Measurements from ENCODE around the gene ITIH5.

ITIH5 gene

DNA sequence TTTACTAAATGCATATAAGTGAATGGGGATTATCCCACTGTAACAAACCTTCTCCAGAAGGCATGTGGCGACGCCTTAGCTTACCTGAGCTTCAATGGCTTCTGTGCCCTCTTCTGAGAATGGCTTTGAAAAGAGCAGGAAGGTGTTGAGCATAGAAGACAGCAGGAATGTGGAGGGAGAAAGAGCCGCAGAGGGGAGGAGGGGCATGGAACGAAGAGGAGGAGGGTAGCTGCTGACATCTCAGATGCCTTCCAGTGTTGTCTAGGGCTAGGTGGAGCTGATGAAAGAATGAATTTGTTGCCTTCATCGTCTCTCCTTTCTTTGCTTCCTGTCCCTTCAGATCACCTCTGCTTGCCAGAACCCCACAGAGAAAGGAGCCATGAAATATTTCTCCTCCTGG lies 86.2 kb downstream of the ITIH5 start:
- no peak for DNase-seq

DNA sequence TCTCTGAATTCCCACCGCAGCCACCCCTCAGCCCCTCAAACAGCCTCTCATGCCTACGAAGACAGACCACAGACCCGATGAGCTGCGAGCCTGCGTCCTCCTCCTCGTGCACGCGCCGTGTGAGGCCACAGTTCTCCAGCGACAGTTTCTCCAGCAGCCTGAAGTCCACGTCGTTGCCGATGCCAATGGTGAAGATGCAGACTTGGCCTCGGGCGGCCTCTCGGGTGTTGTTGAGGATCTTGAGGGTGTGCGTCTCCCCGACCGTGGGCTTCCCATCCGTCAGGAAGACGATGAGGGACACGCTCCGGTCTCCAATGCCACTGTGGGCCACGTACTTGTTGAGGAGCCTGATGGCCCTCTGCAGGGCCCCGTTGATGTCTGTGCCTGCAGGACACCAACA lies 87.1 kb downstream of the ITIH5 start:
- no peak for DNase-seq

DNA sequence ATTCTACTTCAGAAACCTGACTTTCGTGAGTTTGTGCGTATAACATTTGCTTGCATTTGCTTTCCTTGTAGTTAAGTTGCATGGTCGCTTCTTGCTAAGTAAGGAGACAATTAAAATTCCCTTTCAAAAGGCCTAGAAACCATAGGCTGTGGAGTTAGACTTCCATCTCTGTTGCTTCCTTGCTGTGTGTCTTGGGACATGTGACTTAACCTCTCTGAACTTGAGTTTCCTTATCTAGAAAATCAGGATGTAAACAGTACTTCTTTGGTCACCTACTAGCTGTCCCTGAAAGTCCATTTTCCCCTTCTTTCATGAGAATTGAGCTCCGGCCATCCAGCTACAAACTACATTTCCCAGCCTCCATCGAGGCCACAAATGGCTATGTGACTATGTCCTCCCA lies 89.2 kb downstream of the ITIH5 start:
- DNase-seq = no peak

DNA sequence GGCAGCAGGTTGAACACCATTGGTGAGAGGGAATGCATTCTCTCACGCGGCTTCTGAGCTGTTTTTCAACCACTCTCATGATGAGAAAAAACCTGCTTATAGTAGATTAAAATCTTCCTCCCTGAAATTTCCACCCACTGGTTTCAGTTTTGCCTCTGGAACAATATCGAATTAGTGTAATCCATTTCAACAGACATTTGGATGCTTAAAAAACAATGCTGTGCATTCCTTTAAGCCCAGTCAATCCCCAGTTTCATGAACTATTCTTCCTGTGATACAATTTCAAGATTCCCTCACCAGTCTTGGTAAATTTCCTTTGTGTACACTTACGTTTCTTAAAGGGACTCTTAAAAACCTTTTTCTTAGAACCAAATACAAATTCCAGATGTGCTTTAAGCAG lies 89.6 kb downstream of the ITIH5 start:
- DNase-seq = no peak

DNA sequence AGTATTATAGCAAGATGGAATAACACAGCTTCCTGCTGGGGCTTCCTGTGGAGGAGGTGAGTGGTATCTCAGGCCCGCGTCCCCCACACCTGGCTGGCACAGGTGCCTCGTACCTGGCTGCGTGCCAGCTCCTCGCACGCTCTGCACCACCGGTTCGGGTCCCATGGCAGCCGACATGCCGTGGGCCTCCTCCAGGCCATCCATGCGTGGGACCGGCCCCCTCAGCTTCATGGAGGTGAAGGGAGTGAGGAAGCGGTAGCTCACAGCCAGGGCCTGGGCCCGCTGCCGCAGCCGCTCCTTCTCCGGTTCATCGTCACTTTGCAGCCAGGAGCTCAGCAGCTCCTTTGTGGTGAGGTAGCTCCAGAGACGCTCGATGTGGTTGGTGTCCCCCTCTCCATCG lies 90.4 kb downstream of the ITIH5 start:
- no peak for DNase-seq

DNA sequence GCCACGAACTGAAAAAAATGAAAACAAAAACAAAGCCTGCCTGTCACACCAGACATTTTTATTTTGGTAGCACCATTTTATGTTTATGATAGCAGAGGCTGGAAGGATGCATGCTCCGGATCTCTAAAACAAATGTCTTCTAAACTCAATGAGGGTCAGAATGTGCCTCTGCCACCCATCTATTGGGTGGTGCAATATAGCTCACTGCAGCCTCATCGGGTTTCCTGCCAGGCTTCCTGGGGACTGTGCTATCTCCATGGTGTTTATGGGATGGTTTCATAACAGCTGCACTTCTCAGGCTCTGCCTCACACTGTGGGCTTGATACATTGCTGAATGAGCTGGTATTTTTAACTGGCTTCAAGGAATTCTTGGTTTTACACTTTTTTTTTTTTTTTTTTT lies 94.4 kb downstream of the ITIH5 start:
- DNase-seq = no peak

DNA sequence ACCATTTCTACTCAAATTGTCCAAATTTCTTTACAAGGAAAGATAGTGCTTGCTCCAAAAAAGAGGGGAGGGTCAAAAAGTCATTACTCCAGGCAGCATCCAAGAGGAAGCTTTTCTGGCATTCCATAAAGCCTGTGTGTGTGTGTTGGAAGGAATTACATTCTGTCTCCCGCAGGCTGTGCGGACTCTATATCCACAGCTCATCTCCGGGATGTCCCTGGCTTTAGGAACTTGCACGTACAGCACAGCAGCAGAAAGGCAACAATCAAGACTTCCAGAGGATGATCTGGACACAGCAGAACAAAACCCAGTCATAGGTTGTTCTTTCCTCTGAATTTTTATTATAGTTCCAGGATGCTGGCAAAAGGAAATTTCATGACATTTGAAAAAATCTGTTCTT lies 94.8 kb downstream of the ITIH5 start:
- no peak for DNase-seq

DNA sequence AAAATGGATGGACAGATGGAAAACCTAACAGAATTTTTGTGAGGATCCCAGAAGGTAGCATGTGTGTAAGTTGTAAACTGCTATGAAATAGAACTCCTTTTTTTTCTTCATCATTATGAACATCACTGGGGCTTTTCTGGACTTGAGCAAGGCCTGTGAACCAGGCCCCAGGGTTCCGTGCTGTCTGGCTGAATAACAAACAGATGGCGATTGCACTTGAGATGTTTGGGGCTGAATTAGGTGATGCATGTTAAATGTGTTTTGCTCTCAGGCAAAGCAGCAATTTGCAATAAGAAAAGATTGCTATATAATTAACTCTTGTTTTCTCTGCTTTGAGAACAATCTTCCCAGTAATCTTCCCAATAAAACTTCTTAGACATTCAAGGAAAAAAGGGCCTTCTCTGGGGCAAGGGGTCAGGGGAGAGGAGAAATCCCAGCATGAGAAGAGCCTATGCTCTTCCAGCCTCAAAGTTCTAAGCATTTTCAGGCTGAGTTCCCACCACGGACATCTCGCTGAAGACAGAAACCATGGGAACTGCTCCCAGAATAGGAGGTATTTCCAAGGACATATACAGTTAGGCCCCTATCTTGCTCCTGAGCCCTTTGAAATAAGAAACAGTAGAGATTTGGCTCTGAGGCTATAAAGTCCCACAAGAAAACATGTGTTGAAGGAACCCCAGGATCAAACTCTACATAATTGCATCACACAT lies 98.7 kb downstream of the ITIH5 start:
- no peak for DNase-seq

DNA sequence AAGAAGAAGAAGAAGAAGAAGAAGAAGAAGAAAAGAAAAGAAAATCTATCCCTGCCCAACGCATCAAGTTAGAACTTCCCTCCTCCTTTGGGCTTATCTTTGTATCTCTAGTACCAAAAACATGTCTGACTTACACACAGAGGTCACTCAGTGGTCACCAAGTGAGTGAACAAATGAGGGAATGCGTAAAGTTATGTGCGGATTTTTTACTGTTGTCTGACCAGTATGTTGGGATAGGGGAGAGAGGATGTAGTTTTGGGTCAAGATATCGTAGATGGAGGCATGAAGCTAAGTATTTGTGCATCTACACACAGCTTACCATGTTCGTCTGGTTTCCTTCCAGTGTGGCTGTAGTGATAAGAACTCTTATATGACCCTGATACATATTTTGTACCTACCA lies 99.9 kb downstream of the ITIH5 start:
- DNase-seq = no peak

DNA sequence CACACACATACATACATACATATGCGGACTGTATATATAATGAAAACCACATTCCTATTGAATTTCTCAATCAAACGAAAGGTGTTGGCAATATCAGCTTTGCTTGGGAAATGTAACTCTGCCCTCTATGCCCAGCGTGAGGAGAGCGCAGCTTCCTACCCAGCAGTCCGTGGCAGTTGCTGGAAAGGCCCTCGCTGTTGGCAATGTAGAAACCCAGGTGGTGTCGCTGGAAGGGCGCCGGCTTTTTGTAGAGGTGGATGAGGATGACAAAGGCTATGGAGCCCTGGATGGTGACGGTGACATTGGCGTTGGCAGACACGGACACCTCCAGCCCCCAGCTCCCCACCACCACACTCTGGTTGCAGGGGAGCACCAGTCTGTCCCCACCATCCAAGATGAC lies 100.9 kb downstream of the ITIH5 start:
- DNase-seq = no peak

DNA sequence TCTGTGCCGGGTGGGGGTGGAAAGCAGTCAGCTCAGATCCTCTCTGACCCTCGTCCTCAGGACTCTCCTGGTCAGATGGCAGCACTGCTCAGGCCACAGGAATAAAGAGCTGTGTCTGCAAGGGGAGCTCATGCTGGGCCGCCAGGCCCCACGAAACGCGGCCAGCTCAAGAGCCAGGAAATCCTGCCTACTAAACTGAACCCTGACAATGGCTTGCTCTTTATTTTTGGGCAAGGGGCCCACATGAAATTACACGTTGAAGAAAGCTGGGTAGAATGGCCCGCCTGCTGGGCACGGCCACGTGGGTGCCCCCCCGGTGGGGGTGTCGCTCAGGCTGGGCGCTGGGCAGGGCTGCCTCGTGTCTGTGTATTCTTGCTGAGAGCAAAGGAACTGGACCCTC lies 103.0 kb downstream of the ITIH5 start:
- DNase-seq = no peak

DNA sequence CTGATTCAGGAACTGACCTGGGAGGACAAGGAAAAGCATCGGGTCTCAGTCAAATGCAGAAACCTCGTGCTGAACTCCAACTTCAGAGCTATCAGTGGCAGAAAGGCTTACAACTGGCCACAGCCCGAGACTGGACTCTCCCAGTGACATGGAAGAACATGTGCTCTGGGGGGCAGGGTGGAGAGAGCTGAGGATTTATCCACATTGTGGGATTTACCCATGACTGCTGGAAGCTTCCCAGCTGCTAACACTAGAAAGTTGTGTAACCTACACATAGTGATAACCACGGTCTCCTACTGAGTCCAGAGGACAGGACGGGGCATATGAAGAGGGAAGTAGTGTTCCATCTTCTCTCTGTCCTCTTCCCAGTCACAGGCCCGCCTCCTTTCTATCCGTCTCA lies 103.4 kb downstream of the ITIH5 start:
- no peak for DNase-seq

DNA sequence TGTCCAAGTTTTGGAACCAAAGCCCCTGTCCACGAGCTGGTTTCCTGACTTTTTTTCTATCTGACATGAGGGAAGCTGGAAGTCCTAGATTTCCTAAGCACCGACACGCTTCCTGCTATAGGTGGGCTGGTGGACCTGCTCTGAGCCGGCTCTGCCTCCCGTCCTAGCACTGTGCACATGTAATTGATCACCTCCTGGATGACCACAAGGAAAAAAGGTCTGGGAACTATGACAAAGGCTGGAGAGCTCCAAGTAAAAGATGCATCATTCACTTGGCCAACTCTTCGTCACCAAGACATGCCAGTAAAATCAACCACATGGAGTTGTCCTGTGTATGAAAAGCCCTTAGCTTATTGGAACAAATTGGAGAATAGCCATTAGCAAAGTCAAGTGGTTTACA lies 104.8 kb downstream of the ITIH5 start:
- no peak for DNase-seq

DNA sequence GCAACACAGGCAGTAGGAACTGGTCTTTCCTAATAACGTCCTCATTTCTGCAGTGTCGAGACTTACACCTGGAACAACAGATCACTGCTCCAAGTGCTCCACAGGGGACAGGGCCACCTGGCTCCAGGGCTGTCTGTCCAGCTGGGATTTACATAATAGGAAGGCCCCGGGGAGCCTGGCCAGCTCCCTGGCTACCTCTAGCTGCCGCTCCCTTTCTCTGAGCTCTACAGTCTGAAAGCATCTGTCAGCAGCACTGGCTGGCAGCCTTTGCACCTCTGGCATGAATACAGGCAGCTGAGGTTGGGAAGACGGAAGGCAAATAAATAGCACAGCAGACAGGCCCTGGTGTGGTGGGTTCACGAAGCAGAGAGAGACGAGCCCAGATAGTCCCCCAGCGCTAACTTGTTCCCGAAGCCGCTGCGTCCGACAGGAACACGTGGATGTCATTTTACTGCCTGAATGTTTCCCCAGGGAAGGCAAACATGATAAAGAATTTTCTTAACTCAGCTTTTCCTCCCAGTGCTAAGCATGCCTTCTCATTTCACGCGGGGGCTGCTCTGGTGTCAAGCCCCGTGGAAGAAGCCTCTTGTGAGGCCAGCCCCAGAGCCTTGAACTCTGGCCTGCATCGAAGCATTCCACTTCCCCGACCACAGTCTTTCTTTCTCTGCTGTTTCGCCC lies 105.4 kb downstream of the ITIH5 start:
- DNase-seq = no peak

DNA sequence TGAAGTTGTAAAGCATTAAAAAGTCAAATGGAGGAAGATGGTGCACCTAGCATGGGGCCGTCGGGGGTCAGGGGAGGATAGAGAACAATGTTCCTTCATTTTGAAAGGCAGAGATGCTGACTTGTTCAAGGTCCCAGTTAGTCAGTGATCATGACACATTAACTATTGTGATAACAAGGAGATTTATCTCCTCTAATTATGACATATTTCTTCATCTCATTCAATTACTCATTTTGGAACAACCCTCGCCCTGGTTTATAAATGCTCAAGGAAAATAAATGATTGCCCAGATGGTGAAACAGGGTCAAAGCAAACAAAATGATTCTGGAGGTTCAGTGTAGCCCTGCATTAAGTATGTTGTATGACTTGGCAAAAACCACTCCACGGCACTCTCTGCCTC lies 106.2 kb downstream of the ITIH5 start:
- DNase-seq = no peak

DNA sequence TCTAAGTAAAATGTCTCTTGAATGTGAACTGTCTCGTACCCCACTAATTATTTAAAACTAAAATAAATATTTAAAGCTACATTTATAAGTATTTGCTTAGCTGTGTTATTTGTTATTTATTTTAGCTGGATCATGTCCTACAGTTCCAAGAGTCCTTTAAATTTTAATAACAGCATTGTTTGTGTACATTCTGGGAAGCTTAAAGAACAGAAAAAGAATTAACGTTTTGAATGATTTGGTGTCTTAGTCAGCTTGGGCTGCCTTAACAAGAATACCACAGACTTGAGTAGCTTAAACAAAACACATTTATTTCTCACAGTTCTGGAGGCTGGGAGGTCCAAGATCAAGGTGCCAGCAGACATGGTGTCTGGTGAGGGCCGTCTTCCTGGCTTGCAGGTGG lies 107.4 kb downstream of the ITIH5 start:
- DNase-seq = no peak

DNA sequence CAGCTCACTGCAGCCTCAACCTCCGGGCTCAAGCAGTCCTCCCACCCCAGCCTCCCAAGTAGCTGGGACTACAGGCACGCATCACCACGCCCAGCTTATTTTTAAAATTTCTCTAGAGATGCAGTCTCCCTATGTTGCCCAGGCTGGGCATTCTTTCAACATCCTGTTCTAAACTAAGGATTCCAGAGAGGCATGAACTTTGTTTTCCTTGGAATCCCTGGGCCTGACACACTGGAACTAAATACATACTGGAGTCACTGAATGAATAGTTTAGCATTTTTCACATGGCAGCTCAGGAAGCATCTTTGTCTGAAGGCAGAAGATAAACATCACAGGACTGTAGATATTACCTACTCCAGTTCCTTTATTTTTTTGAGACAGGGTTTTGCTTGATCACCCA lies 108.7 kb downstream of the ITIH5 start:
- no peak for DNase-seq

DNA sequence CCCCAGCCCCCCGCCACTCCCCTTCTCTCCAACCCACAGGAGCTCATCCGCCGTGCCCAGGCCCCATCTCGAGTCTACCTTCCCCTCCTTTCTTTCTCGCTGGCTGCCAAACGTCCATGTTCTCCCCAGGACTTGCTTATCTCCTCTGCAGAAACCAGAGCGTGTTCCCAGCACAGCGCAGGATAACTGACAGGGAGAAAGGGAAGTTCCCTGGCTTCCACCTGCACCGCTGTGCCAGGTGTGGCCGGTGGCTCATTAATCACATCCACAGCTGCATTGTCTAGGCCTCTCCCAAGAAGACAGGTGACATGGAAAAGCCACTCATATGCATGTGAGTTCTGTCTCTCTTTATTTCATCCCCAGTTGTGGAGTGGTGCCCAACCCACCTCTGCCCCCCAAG lies 113.2 kb downstream of the ITIH5 start:
- DNase-seq = no peak

DNA sequence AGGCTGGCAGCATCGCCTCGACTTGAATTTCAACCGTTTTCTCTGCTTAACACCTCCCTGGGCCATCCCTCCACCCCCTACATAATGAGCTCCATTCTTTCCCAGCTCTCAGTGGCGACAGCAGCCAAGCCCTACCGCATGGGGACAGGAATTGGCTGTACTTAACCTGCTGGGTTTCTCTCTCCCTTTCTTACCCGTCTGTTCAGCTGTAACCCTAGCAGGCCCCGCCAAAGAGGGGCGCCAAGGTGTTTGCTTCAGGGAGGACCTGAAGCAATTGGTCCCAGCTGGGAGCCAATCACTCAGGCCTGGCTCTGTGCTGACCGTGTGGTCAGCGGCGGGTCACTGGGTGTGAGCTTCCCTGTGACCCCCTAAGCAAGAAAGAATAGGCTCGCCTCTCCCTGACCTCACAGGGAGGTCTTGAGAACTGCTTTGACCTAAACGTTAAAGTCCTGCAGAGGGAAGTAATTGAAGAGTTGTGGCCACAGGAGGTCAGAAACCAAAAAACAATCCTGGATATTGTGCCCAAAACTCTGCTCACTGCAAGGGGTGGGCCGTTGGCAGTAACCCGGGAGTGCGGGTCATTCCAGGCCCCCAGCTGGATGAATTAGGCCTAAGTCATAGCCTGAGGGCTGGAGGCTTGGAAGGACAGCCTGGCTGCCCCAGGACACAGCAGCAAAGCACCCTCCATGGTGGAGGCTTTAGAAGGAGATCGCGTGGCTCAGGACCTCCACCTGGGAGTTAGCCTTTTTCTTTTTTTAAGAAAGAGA lies 114.6 kb downstream of the ITIH5 start:
- no peak for DNase-seq

DNA sequence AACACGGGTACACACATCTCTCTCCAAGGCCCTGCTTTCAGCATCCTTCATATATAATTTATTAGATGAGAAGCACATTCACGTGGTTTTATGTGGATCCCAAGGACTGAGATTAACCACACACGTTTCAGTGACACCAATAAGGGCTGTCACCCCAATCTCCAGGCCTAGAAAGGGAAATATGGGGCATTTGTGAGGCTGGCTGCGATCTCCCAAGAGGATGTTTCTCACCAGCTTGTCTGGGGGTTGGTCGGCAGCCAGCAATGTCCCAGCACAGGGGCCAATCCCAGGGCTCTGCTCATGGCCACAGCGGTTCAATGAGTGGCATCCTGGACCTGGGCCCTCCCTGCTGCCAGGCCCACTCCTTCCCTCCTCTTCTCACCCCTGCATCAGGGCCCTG lies 115.5 kb downstream of the ITIH5 start:
- no peak for DNase-seq

DNA sequence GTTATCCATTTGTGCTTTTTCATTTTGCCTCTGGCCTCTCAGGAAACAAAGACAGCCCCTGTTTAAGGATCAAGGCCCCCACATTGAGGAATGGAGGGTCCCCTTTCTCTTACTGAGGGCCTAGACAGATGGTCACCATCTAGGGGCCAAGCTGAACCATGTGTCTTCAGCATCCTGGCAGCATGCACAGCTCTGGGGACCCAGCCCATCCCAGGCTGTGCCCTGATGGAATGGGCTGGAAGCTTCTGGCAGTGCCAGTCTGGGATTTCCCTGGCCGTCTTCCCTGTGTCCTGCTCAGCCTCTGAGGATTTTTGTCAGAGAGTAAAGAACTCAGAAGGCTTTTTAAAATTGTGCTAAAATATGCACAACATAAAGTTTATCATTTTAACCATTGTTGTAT lies 116.8 kb downstream of the ITIH5 start:
- no peak for DNase-seq

DNA sequence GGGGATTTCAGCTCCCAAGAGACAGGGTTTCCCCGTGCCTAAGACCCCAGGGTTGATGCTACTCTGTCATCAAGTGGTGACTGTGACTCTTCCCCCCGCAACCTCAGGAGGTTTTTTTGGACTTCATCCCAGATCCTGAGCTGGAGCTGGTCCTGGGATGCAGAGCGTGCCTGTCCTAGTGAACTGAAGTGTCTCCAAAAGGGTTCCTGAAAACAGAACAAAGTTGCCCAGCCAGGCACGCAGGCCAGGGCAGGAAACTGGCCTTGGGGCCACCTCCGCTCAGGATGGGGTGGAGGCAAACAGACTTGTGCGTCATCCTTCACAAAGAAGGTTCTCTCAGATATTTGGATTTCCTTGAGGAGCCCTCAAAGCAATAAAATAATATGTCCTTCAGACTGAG lies 118.9 kb downstream of the ITIH5 start:
- DNase-seq = no peak

DNA sequence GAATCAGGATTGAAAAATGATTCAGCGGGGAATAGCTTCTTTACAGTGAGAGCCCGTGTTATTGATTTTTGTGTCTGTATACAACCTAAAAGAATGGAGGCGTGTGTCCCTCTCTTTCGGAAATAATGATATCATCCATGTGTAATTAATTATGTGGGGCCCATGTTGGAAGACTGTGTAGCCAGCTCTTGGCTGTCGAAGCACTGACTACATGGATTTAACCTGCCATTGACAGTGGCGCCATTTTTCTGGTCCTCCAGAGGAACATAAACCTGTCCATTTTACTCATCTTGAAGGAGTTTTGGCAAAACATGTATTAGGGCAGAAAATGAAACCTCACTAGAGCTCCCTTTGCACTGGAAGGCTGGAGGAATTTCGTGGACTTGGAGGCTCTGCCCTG lies 119.6 kb downstream of the ITIH5 start:
- DNase-seq = no peak

DNA sequence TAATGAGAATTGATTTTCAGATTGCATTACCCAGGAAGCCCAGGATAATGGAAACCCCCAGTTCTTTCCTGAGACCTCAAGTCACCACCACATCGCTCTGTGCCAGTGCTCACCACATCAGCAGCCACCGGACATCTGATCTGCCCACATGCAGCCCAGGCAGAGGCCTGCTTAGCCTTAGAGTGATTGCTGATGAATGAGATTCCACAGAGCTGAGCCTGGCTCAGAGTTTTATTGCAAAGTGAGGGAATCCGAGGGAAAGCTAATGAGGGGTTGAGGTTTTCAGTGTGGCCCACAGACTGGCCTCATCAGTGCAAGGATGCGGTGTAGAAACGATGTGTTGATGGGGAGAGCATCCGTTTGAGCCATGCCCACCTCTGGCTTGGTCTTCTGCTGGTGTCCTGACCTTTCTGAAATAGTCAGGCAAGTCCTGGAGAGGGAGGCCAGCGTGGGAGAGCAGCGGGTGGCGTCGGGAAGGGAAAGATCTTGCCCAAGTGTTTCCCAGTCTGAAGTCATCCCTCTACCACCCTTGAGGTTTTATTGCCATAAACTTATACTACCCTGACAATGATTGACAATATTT lies 120.3 kb downstream of the ITIH5 start:
- no peak for DNase-seq

All from CD4-positive, alpha-beta T cell treated with Interleukin-21 for 1 hour (primary cell).